GM18951 (cell line): Measurements from ENCODE around the gene SCYGR5.

Experiments used
- POLR2A ChIP-seq: IDR thresholded peaks from 4 replicates; pipeline ENCODE4 v1.6.1; 2011; ENCODE audit warnings: mild to moderate bottlenecking; ENCODE audit not compliant: insufficient read length, insufficient read depth; ENCODE audit errors: extremely low read depth
- in situ Hi-C: fragments of 300-500 bp; cut with MboI; formaldehyde crosslinking; loops from one replicate; pipeline ENCODE4 v1.12.0; 2022; ENCODE audit warnings: low sequenced_read_pairs, mixed read lengths, inconsistent platforms; ENCODE audit not compliant: unreplicated experiment

SCYGR5 gene

GRCh38 chr2:227701556-227701955 lies 35.0 kb downstream of the SCYGR5 start:
- TF ChIP-seq POLR2A, result no peak
- in situ Hi-C loops, result no loop called here

GRCh38 chr2:227703280-227703732 lies 36.7 kb downstream of the SCYGR5 start:
- in situ Hi-C loops, result no loop called here
- no peak for TF ChIP-seq POLR2A

- TF ChIP-seq POLR2A, result no peak
Measured at GRCh38 chr2:227703961-227704360, 37.4 kb downstream of the SCYGR5 start.

GRCh38 chr2:227706859-227707258 lies 40.3 kb downstream of the SCYGR5 start:
- no peak for TF ChIP-seq POLR2A

More at GRCh38 chr2:227703961-227704360, 37.4 kb downstream of the SCYGR5 start:
- in situ Hi-C loops, result no loop called here

GRCh38 chr2:227707390-227707789 lies 40.8 kb downstream of the SCYGR5 start:
- in situ Hi-C loops, result no loop called here
- no peak for TF ChIP-seq POLR2A

More at GRCh38 chr2:227706859-227707258, 40.3 kb downstream of the SCYGR5 start:
- in situ Hi-C loops, result no loop called here

- in situ Hi-C loops, result no loop called here
- TF ChIP-seq POLR2A, result no peak
Measured at GRCh38 chr2:227710986-227711385, 44.4 kb downstream of the SCYGR5 start.

GRCh38 chr2:227713291-227713690 lies 46.7 kb downstream of the SCYGR5 start:
- in situ Hi-C loops, result no loop called here
- no peak for TF ChIP-seq POLR2A

- in situ Hi-C loops, result no loop called here
- no peak for TF ChIP-seq POLR2A
Measured at GRCh38 chr2:227716501-227716900, 49.9 kb downstream of the SCYGR5 start.
